Aorta (tissue), 5 donors: ENCODE measurements around the gene SLC16A10. TPM values are rescaled to one million over a fixed set of nuclear protein-coding genes. Genes with fewer than 3 reads are reported as not detected.

Source experiments
- ATAC-seq: fragments of 200-7000 bp; cut with Tn5 transposase; one replicate; pipeline ENCODE4 v1.9.1; 2022; ENCODE audit warnings: moderate library complexity; ENCODE audit not compliant: low FRiP score
- DNase-seq, 2 donors: peaks; one replicate each; pipeline ENCODE4 v3.0.0-alpha.2; 2020
- H3K27ac ChIP-seq, 2 donors: one replicate each; pipeline ENCODE4 v1.5.1; 2013; ENCODE audit warnings: low read length in 2 of 2, mild to moderate bottlenecking in 2 of 2, moderate library complexity in 2 of 2, control low read depth in 1 of 2, inconsistent platforms in 1 of 2, low read depth in 1 of 2
- H3K27me3 ChIP-seq, 2 donors: one replicate each; pipeline ENCODE4 v1.6.1; 2013; ENCODE audit warnings: control low read depth in 1 of 2, low read length in 1 of 2, mild to moderate bottlenecking in 1 of 2, moderate library complexity in 1 of 2; ENCODE audit not compliant: insufficient read depth in 2 of 2, control insufficient read depth in 1 of 2
- H3K36me3 ChIP-seq, 2 donors: one replicate each; pipeline ENCODE4 v1.6.1; 2013; ENCODE audit warnings: control low read depth in 1 of 2, low read length in 1 of 2, mild to moderate bottlenecking in 1 of 2; ENCODE audit not compliant: insufficient read depth in 2 of 2, control insufficient read depth in 1 of 2
- H3K4me1 ChIP-seq, 2 donors: one replicate each; pipeline ENCODE4 v1.6.1; 2013; ENCODE audit warnings: low read length in 2 of 2, control low read depth in 1 of 2, mild to moderate bottlenecking in 1 of 2, moderate library complexity in 1 of 2; ENCODE audit not compliant: insufficient read depth in 2 of 2, control insufficient read depth in 1 of 2
- H3K4me3 ChIP-seq, 2 donors: one replicate each; pipeline ENCODE4 v1.5.1; 2013; ENCODE audit warnings: low read length in 2 of 2, control low read depth in 1 of 2, mild to moderate bottlenecking in 1 of 2
- H3K9me3 ChIP-seq: one replicate; pipeline ENCODE4 v1.6.1; 2013; ENCODE audit warnings: mild to moderate bottlenecking, low read length; ENCODE audit not compliant: control insufficient read depth
- WGBS, 2 donors: extraction: QIAGEN DNeasy Blood & Tissue Kit; methylation state at CpG; one replicate each; pipeline ENCODE4 v1.1.7; 2013; 5-methylcytosine and 5-hydroxymethylcytosine counted together
- intact Hi-C, 2 donors: fragments of 100-400 bp; cut with DNase I; formaldehyde crosslinking; loops; one replicate each; pipeline versions ENCODE4 v1.14.2 to v1.15.0; 2022
- long read RNA-seq, 2 donors: library from polyadenylated mRNA; unstranded; transcript quantifications; one replicate each; pipeline ENCODE4 v2.0.0, GENCODE V29; 2020 to 2021
- polyA plus RNA-seq, 2 donors: library from polyadenylated mRNA; stranded (reverse); fragments of 200-250 nt; gene quantifications; one replicate each; pipeline ENCODE4 v1.2.3, GENCODE V29; 2013
- total RNA-seq, 2 donors: library from RNA; stranded (reverse); fragmentation: NEBNext Ultra II Directional; extraction: Animal tissue kit (Norgen Biotek cat#: 25700); gene quantifications; one replicate each; pipeline ENCODE4 v1.2.1, GENCODE V29; 2021
- donor health status: healthy with polysubstance abuse.
- donor health status: Bipolar disorder and iron deficiency.
- donor health status: DM: no; HTN: no; CAD: no.
- donor health status: DM: no; HTN: no; CAD: no.
- donor health status: DM: yes; HTN: yes; CAD: no.

SLC16A10 gene
- total RNA-seq (10 to 100 TPM; 12.2 to 13.1 TPM), polyA plus RNA-seq (1 to 10 TPM in 1 of 2 donors, under 1 TPM in 1; 0.05 to 5.8 TPM)
- long read RNA-seq, donor 1, partial matches to known transcripts: 0 of 3 reads
- long read RNA-seq, donor 1, other reads (novel, unspliced or antisense): 3 of 3 reads
- long read RNA-seq, donor 2, transcript SLC16A10-202 (6 exons, 2,508 nt): major isoform, 5 of 11 reads
- long read RNA-seq, donor 2, partial matches to known transcripts: 2 of 11 reads
- long read RNA-seq, donor 2, other reads (novel, unspliced or antisense): 4 of 11 reads

GRCh38 chr6:111087106-111087835, at the start of gene SLC16A10:
SLC16A10 (plus strand) TSS chr6:111087503; CDS start chr6:111087753, 250 bp downstream.
- H3K9me3 ChIP-seq: no peaks in the 10 kb centered on the region
- peak within 1 kb of the TSS; percentile 75 to 91 for H3K4me3 ChIP-seq
- 0% methylated on average over 43 to 86 of the region's 86 CpGs for WGBS, 2 donors
- H3K4me1 ChIP-seq: no peaks in the 10 kb centered on the region
- no peak within 1 kb of the TSS for H3K27ac ChIP-seq
- DNase-seq: peak; percentile 84 to 90
- ATAC-seq: peak; percentile 84
- no peaks in the 10 kb centered on the region for H3K36me3 ChIP-seq
- intact Hi-C loops: no loop called here
- H3K27me3 ChIP-seq: no peaks in the 10 kb centered on the region

DNA sequence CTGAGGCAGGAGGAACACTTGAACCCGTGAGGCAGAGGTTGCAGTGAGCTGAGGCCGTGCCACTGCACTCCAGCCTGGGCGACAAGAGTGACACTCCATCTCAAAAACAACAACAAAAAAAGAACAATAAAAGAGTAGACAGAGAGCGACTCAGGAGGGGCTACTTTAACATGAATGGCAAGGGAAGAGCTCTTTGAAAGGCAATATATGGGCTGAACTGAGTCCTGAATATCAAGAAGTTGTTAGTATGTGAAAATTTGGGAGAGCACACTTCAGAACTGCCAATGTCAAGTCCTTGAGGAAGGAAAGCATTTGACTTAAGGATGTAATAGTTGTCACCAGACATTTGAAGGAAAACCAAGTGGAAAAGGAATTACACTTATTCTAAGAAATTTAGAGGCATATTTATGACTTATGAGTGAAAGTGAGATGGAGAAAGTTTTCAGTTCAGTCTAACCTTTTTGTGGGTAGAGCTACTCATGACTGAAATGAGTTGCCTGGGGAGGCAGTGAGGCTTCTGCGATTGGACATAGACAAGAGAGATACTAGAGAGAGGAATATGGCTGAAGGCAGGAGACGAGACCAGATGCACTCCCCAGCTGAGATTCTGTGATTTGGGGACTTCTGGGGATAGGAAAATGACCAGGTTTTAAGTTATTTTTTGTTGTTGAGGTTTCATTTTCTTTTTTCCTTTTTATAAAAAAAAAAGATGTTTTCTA, 48.6 kb upstream of the SLC16A10 start:
- no peak for DNase-seq
- 93 to 94% methylated on average over 6 of the region's 6 CpGs for WGBS, 2 donors
- Histone ChIP-seq H3K4me1 (no peaks in the 10 kb centered on the region), H3K9me3 (no peaks in the 10 kb centered on the region), H3K27ac (no peak overlapping the region), H3K27me3 (no peaks in the 10 kb centered on the region), H3K36me3 (no peaks in the 10 kb centered on the region), H3K4me3 (no peak overlapping the region)
- intact Hi-C loops: no loop called here
- ATAC-seq: no peak

- H3K27me3 ChIP-seq: no peaks in the 10 kb centered on the region
- no peaks in the 10 kb centered on the region for H3K9me3 ChIP-seq
- no peak for DNase-seq
- no peaks in the 10 kb centered on the region for H3K4me1 ChIP-seq
- H3K36me3 ChIP-seq: no peaks in the 10 kb centered on the region
- intact Hi-C loops: no loop called here
- no peak overlapping the region for H3K27ac ChIP-seq
- WGBS, 2 donors: 93 to 97% methylated on average over 4 of the region's 4 CpGs
- ATAC-seq: no peak
- no peak overlapping the region for H3K4me3 ChIP-seq
These were observed 45.4 kb upstream of the SLC16A10 start for GRCh38 chr6:111041917-111042316.

GRCh38 chr6:111047244-111047643, 40.1 kb upstream of the SLC16A10 start:
- Histone ChIP-seq H3K4me1 (peaks cover 0 to 2% of the 10 kb centered on the region in 2 donors), H3K27ac (no peak overlapping the region), H3K4me3 (no peak overlapping the region), H3K27me3 (no peaks in the 10 kb centered on the region), H3K36me3 (no peaks in the 10 kb centered on the region), H3K9me3 (no peaks in the 10 kb centered on the region)
- no peak for DNase-seq
- no peak for ATAC-seq
- whole genome bisulfite sequencing, 2 donors: 93 to 94% methylated on average over 8 of the region's 8 CpGs
- intact Hi-C loops: no loop called here

DNA sequence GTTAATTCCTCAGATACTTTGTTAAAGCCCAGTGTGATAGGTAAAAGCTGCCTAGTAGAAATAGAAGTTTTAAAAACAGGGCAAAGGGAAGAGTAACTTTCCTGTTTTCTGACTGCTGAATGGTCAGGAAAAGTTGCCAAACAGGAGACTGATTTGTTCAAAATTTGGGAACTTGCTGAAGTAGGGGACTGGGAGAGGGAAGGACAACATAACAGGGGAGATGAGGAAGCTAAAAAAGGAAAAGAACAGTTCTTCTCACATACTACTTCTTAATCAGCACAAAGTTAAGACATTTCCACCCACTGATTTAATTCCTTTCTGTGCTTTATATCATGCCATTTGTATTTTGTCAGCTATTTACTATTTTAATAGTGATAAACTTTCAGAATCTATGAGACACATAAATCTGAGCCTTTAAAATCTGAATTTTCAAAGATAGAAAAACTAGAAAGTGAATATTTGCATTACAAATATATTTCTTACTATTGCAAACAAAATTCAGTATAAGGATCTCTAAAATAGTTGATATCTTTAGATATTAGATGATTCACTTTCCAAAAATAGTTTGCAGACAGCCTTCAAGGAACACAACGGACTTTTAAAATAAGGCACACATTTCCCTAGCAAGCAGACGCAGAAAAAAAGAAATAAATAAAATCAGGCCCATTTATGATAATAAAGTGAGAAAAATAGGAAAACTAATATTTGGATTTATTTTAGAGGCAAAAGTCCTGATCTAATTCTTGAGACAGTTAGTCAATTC, 36.9 kb upstream of the SLC16A10 start:
- Histone ChIP-seq H3K4me3 (no peak overlapping the region), H3K27me3 (no peaks in the 10 kb centered on the region), H3K36me3 (no peaks in the 10 kb centered on the region), H3K27ac (no peak overlapping the region), H3K4me1 (peaks cover 0 to 2% of the 10 kb centered on the region in 2 donors), H3K9me3 (no peaks in the 10 kb centered on the region)
- intact Hi-C loops: no loop called here
- 4 to 6% methylated on average over 2 of the region's 2 CpGs for WGBS, 2 donors
- no peak for ATAC-seq
- no peak for DNase-seq

GRCh38 chr6:111052171-111052570, 35.1 kb upstream of the SLC16A10 start:
- Histone ChIP-seq H3K9me3 (no peaks in the 10 kb centered on the region), H3K27me3 (no peaks in the 10 kb centered on the region), H3K27ac (no peak overlapping the region), H3K4me1 (peaks cover 0 to 2% of the 10 kb centered on the region in 2 donors), H3K4me3 (no peak overlapping the region), H3K36me3 (no peaks in the 10 kb centered on the region)
- intact Hi-C loops: no loop called here
- DNase-seq: no peak
- ATAC-seq: no peak
- WGBS, 2 donors: 87 to 92% methylated on average over 3 of the region's 3 CpGs

GRCh38 chr6:111057074-111057752, 30.1 kb upstream of the SLC16A10 start:
- Histone ChIP-seq H3K9me3 (no peaks in the 10 kb centered on the region), H3K27me3 (no peaks in the 10 kb centered on the region), H3K36me3 (no peaks in the 10 kb centered on the region), H3K4me1 (no peaks in the 10 kb centered on the region), H3K27ac (no peak overlapping the region), H3K4me3 (no peak overlapping the region)
- intact Hi-C loops: loop anchor here in 1 of 2 donors (2.0 kb wide), 1 partner anchor 154 kb away; no protein-coding TSS in a partner anchor
- no peak for ATAC-seq
- no peak for DNase-seq
- WGBS, 2 donors: 46 to 48% methylated on average over 12 of the region's 12 CpGs

DNA sequence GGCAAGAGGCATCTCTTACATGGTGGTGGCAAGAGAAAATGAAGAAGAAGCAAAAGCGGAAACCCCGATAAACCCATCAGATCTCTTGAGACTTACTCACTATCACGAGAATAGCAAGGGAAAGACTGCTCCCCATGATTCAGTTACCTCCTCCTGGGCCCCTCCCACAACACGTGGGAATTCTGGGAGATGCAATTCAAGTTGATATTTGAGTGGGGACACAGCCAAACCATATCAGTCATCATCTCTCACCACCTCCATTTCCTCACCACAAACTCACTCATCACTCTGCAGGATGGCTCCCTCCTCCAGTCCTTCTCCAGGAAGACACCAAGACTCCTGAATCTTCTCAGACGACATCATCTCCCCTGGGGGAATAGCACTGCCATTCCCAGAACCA, 25.8 kb upstream of the SLC16A10 start:
- DNase-seq (no peak), ATAC-seq (no peak)
- Histone ChIP-seq H3K4me3 (no peak overlapping the region), H3K27ac (no peak overlapping the region), H3K4me1 (no peaks in the 10 kb centered on the region), H3K9me3 (no peaks in the 10 kb centered on the region), H3K36me3 (no peaks in the 10 kb centered on the region), H3K27me3 (no peaks in the 10 kb centered on the region)
- 81 to 82% methylated on average over 5 of the region's 5 CpGs for WGBS, 2 donors
- intact Hi-C loops: no loop called here
